Endometrium (tissue), 2 donors: ENCODE data around the gene SLC17A9.

ENCODE experiments used
- FAIRE-seq: peaks from 2 replicates; lab custom pipeline; 2012; peaks lifted over from hg19 to GRCh38; lab: Jason Lieb, UNC
- donor health status: control.
- donor health status: control.

SLC17A9 gene, protein sequence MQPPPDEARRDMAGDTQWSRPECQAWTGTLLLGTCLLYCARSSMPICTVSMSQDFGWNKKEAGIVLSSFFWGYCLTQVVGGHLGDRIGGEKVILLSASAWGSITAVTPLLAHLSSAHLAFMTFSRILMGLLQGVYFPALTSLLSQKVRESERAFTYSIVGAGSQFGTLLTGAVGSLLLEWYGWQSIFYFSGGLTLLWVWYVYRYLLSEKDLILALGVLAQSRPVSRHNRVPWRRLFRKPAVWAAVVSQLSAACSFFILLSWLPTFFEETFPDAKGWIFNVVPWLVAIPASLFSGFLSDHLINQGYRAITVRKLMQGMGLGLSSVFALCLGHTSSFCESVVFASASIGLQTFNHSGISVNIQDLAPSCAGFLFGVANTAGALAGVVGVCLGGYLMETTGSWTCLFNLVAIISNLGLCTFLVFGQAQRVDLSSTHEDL

DNA sequence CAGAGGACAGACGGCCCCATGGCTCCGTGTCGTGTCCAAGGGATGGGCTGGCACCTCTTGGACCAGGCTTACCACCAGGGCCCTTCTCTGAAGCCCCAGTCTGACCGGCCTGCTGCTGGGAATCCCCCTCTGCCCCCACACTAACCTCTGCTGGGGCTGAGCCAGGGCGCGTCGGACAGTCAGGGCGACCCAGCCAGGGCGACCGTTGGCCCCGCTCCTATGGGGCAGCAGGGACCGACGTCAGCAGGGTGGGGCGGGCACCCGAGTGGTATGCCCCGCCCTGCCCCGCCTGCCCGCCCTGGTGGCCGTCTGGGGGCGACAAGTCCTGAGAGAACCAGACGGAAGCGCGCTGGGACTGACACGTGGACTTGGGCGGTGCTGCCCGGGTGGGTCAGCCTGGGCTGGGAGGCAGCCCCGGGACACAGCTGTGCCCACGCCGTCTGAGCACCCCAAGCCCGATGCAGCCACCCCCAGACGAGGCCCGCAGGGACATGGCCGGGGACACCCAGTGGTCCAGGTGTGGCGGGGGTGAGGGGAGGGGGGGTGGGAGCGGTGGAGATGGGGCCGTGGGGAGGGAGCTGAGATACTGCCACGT, at the start of gene SLC17A9:
Gene SLC17A9, plus strand, starts transcription at position 337 of the 595 bp plus-strand sequence. Its CDS starts 122 bp downstream, at position 459.
- FAIRE-seq, result no peak

DNA sequence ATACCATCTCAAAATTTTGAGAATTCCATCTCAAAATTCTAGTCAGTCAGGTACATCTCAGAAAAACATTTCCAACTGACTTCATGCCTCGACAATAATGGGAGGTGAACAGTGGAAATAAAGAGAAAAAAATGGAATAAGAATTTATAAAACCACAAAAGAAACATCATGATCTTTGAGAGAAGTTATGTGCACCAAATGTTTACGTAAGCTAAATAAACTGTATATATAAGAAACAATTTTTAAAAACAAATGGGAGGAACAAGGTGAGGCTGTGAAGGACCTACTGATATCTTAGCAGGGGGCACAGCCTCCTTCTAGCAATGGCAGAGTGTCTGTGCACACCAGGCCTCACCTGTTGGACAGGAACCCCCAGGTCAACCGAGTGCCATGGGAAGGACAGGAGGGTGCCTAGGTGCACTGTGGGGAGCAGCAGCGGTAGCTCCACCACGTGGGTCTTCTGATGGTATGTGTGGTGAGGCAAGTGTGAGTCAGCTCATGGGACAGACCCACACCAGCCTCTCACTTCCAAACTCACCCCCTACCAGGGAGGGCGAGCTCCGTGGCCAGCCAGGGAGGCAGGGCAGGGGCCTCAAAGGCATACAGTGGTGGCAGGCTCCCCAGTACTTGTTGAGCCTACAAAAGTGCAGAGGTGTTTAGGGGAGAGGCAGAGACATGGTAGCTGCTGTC, 49.4 kb upstream of the SLC17A9 start:
- no peak for FAIRE-seq

- no peak for FAIRE-seq
Observed at GRCh38 chr20:62905536-62906117, 46.9 kb upstream of the SLC17A9 start.

- FAIRE-seq, result no peak
Observed at GRCh38 chr20:62906209-62906608, 46.3 kb upstream of the SLC17A9 start.

DNA sequence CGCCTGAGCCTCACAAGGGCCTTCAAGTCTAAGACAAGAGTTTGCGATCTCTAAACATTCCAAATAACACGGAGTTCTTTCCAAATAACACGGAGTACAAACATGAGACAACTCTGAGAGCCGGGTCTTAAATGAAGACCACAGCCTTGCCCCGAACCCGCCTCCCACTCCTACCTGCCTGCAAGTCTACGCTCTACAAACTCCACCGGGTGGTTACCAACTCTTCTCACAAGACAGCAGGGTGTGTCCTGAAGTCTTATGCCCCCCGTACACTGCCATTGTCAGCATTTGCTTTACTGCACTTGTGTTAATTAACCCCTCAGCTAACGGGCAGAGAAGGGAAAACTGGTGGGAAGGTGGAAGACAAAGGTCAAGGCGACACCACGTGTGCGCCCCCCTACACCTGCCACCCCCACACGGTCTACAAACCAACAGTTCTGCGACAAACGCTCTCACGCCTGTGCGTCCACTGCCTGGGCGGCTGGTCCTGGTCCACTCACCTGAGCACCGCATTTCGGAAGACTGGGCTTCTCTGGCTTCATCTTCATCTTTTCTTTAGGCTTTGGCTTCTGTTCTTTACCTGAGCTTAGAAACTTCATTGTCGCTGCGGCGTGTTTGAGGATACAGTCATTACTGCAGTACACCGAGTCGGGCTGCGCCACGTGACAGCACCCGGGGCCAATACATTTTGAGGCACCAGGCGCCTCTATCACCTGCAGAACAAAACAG, 45.7 kb upstream of the SLC17A9 start:
- FAIRE-seq, result no peak

DNA sequence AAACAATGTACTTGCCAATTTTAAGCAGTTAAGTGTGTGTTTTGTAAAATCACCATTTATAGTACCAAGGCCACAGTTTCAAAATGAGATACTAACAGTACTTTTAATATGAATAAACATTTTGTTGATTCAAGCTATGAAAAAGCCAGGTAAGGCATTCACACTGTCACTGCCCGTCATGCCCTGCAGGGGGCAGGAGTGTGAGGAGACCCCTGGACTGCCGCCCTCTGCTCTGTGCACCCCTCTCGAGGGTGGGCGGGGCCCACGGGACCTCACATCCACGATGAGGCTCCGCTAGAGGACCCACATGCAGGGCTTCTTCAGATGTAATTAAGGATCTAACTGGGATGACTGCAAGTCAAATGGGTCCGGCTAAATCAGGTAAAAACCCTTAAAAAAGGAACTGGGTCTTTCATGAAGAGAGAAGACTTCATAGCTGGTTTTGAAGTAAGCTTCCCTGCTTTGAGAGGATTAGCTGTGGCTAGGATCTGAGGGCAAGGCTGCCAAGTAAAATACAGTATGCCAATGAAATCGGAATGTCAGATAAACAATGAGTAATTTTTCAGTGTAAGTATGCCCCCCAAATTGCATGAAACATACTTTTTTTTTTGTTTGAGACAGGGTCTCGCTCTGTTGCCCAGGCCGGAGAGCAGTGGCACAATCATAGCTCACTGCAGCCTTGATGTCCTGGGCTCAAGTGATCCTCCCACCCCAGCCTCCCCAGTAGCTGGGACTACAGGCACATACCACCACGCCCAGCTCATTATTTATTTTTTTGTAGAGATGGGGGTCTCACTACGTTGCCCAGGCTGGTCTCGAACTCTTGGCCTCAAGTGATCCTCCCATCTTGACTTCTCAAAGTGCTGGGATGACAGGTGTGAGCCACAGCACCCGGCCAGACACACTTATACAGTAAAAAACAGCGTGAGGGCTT, 44.9 kb upstream of the SLC17A9 start:
- FAIRE-seq, result no peak

DNA sequence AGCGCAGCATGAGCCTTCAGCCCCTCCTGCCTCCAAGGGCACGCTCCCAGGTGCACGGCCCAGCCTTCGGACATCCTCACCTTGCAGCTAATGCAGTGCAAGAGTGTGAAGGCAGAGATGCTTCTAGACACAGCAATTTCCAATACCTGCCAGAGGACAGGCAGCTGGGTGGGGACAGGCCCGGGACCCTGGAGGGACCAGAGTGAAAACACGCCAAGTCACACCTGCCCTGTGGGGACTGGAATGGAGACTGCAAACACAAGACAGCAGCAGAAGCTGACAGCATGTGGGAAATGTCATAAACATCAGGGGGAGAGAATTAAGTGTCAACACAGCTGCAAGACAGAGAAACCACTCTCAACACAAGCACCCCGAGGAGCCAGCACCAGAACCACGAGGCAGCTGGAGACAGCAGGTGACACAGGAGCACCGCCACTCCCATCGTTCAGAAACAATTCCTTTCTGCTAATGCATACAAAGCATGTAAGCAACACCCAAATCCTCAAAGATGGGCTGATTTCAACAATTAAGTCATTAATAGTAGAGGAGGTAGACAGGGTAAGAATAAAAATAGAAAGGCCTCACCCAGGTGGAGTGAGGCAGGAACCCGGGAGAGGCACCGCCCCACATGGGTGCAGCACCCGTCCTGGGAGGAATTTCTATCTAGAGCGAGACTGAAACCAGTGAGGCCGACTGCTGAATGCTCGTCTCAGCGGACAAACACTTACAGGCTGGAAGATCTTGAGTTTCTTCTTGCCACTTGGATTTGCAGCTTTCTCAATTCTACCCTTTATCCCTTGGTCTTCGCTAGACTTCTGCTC, 43.3 kb upstream of the SLC17A9 start:
- no peak for FAIRE-seq

DNA sequence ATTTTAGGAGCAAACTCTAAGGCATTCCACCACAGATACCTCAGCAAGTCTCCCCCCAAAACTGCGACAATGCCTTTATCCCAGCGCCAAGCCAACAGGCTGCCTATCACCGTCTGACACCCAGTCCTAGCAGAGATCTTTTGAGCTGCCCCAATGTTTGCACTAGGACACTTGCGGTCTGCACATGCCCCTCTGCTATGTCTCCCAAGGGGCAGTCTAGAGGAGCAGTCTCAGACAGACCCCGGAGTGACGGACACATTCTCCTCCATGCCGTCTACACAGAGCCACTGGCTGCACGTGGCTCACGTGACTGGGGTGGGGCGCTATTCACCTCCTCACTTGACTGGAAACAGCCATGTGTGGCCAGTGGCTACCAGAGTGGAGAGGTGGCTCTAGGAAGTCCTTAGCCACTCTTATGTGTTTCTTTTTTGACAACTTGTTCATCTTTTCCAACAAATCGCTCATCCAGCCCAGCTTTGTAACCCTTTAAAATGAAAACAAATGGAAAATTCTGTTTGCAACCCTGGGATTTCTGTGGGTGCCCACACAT, 42.2 kb upstream of the SLC17A9 start:
- FAIRE-seq, result no peak

- FAIRE-seq, result no peak
Observed at GRCh38 chr20:62910777-62911497, 41.6 kb upstream of the SLC17A9 start.

DNA sequence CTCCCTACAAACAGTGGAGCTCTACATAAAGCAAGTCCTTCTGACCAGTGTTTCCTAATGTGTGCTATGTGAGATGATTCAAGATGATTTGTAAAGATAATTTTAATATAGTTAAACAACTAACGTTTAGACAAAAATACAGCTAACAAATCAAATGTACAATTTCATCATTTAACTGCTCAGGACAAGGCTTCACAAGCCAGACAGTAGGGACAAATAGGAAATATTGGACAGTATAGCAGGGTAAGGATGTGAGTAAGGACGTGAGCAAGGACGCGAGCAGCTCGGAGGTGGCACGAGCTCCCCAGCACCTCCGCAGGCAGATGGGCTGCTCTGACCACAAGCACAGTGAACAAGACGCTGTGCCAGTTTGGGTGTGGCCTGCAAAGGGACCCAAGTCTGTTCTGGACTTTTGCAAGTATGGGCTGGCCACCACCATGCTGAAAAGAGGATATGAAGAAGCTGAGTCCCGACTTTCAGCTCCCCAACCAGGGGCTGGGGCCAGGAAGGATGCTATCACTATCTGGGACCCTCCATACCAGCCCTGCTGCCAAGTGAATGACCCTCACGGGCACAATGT, 40.7 kb upstream of the SLC17A9 start:
- FAIRE-seq, result no peak

- no peak for FAIRE-seq
Observed at GRCh38 chr20:62913043-62913630, 39.4 kb upstream of the SLC17A9 start.

GRCh38 chr20:62914436-62914835, 38.1 kb upstream of the SLC17A9 start:
- FAIRE-seq, result no peak

DNA sequence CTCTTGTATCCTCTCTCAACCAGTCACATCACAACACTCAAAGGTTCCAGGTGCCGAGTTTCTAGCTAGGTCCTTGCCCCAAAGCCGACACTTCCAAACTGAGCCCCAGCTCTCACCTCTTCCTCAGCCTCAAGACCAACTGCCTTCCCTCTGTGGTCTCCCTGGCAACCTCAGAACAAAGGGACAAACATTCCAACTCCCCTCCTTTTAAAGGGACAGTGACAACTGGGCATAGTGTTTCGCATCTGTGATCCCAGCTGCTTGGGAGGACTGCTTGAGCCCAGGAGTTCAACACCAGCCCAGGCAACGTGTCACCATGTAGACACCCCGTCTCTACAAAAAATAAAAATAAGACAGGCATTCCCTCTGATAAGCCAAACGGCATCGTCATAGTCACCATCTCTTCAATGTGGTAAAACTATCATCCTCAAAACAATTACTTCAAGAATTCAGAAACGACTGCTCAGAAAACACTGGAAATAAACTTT, 37.5 kb upstream of the SLC17A9 start:
- no peak for FAIRE-seq

DNA sequence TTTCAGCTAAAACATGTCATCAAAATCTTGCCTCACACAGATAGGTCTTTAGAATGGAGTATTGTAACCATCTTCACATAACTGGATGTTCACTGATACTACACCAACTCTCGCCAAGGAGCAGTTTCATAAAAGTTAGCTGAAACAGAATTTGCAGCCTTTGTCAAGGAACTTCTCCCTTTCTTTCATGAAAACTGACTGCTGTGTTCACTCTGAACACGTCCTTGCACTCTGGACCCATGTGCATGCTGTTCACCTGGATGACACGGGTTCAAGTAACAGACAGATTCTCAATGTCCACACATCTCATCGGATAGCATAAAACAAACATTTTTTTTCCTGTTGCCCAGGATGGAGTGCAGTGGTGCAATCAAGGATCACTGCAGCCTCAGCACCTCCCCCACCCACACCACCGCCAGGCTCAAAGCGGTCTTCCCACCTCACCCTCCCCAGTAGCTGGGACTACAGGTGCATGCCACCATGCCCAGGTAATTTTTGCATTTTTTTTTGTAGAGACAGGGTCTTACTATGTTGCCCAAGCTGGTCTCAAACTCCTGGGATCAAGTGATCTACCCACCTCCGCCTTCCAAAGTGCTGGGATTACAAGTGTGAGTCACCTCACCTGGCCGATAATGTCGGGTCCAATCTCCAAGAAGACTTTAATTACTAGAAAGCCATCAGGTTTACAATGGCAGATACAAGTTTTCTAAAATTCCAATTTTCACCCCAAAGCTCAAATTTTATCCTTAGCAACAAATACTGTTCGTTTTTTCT, 35.6 kb upstream of the SLC17A9 start:
- no peak for FAIRE-seq

- FAIRE-seq, result no peak
Observed at GRCh38 chr20:62917720-62918119, 34.8 kb upstream of the SLC17A9 start.

GRCh38 chr20:62918147-62918546, 34.4 kb upstream of the SLC17A9 start:
- FAIRE-seq, result no peak

DNA sequence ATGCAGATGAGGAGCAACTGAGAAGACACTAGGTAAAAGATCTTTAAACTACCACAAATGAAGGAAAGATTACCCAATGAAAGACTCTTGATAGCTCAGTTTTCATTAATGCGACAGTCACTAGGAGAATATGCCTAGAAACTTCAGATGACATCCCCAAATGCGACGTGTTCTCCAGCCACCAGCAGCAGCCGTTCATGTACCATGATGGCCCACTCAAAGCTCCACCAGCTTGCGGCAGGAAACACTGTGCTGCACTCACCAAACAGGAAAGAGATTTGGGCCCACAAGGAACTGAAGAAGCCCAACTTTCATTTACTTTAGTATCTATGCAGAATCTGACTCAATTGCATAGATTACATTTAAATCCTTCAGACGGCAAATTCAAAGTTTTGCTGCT, 33.7 kb upstream of the SLC17A9 start:
- FAIRE-seq, result no peak
